HepG2 (cell line): ENCODE data around the gene PPDPF.

Experiments used
- ARID2 ChIP-seq: sonication (generic); formaldehyde crosslinking; IDR thresholded peaks from 2 replicates; pipeline ENCODE4 v1.8.1; 2022; ENCODE audit warnings: mild to moderate bottlenecking, missing genetic modification reagents, borderline replicate concordance
- CREB3 ChIP-seq: sonication (generic); formaldehyde crosslinking; IDR thresholded peaks from 2 replicates; pipeline ENCODE4 v1.5.0; 2020; ENCODE audit warnings: missing genetic modification reagents
- CTCF ChIP-seq: sonication (generic); formaldehyde crosslinking; IDR thresholded peaks from 2 replicates; pipeline ENCODE4 v1.5.0; 2020; ENCODE audit warnings: mild to moderate bottlenecking, missing genetic modification reagents, moderate library complexity
- EHMT2 ChIP-seq: fragments of 200-600 bp; sonication (generic); IDR thresholded peaks from 2 replicates; pipeline ENCODE4 v1.7.0; 2017; ENCODE audit warnings: antibody characterized with exemption, low read depth, low read length, borderline replicate concordance
- EP300 ChIP-seq, 3 experiments: sonication (generic) in 1 of 3; formaldehyde crosslinking in 1 of 3; IDR thresholded peaks; 2 replicates each; pipeline versions ENCODE4 v1.5.1 to v1.6.1; 2011 to 2020; ENCODE audit warnings: low read depth in 2 of 3, low read length in 2 of 3, borderline replicate concordance in 1 of 3, improper control_type of control experiment in 1 of 3, mild to moderate bottlenecking in 1 of 3, missing genetic modification reagents in 1 of 3, moderate library complexity in 1 of 3
- NR2F1 ChIP-seq, 2 experiments: fragments of 450-650 bp in 1 of 2; formaldehyde crosslinking in 1 of 2; IDR thresholded peaks; 2 replicates each; pipeline versions ENCODE4 v1.5.0 to v1.6.1; 2016 to 2020; ENCODE audit warnings: mild to moderate bottlenecking in 1 of 2, missing compliant biosample characterization in 1 of 2, missing genetic modification reagents in 1 of 2, moderate library complexity in 1 of 2
- RELA ChIP-seq: sonication (generic); formaldehyde crosslinking; IDR thresholded peaks from 2 replicates; pipeline ENCODE4 v1.4.0; 2020; ENCODE audit warnings: missing genetic modification reagents
- RFX3 ChIP-seq: IDR thresholded peaks from 2 replicates; pipeline ENCODE4 v1.6.1; 2016; ENCODE audit warnings: missing biosample characterization, missing genetic modification reagents
- RFXAP ChIP-seq: sonication (generic); formaldehyde crosslinking; IDR thresholded peaks from 2 replicates; pipeline ENCODE4 v1.4.0; 2020; ENCODE audit warnings: missing genetic modification reagents, borderline replicate concordance
- SAFB2 ChIP-seq: sonication (generic); formaldehyde crosslinking; IDR thresholded peaks from 2 replicates; pipeline ENCODE4 v1.5.1; 2020; ENCODE audit warnings: missing genetic modification reagents, low read depth, mild to moderate bottlenecking, borderline replicate concordance
- ZSCAN29 ChIP-seq: sonication (generic); formaldehyde crosslinking; conservative IDR thresholded peaks from 2 replicates; pipeline ENCODE4 v1.4.0; 2020; ENCODE audit warnings: mild to moderate bottlenecking, missing genetic modification reagents
- TF ChIP-seq, protein P1 (sequence below): sonication (generic); formaldehyde crosslinking; IDR thresholded peaks from 2 replicates; pipeline ENCODE4 v1.8.1; 2023; ENCODE audit warnings: mild to moderate bottlenecking, inconsistent platforms, moderate library complexity, missing genetic modification reagents, borderline replicate concordance

GRCh38 chr20:63566395-63567135 lies 46.0 kb downstream of the PPDPF start:
- TF ChIP-seq SAFB2 (no peak), CTCF (CRISPR knock-in tag) (no peak), RELA (CRISPR knock-in tag) (no peak), EHMT2 (no peak), CREB3 (no peak), ARID2 (CRISPR knock-in tag) (no peak), EP300 (IDR thresholded peaks at IDR 0.05; ENCODE audit: low read depth in 2 of 2, low read length in 2 of 2) (no peak), EP300 (CRISPR knock-in tag; IDR thresholded peaks at IDR 0.05; ENCODE audit: borderline replicate concordance) (no peak), RFXAP (no peak), RFX3 (CRISPR knock-in tag) (no peak), ZSCAN29 (CRISPR knock-in tag) (no peak), NR2F1 (CRISPR knock-in tag; IDR thresholded peaks at IDR 0.05) (no peak)
- TF ChIP-seq, protein P1, sequence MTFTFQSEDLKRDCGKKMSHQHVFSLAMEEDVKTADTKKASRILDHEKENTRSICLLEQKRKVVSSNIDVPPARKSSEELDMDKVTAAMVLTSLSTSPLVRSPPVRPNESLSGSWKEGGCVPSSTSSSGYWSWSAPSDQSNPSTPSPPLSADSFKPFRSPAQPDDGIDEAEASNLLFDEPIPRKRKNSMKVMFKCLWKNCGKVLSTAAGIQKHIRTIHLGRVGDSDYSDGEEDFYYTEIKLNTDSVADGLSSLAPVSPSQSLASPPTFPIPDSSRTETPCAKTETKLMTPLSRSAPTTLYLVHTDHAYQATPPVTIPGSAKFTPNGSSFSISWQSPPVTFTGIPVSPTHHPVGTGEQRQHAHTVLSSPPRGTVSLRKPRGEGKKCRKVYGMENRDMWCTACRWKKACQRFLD (CRISPR knock-in tag), result no peak
